SK-N-MC (cell line): Measurements from ENCODE around the gene PTPN11.
"Not testable (repeated sequence)": the region's sequence is repeated elsewhere in the genome, so short reads cannot be mapped to it uniquely, and the experiment has no call there.

Experiments
- DNase-seq: peaks from one replicate; pipeline ENCODE4 v3.0.0-alpha.2; 2011; ENCODE audit warnings: low read depth, low spot score
- H3K27ac ChIP-seq: fragments of 200-600 bp; sonication (generic); 2 replicates; pipeline ENCODE4 v1.5.1; 2016; ENCODE audit warnings: mixed run types
- H3K36me3 ChIP-seq: fragments of 200-600 bp; sonication (generic); 2 replicates; pipeline ENCODE4 v1.6.1; 2017; ENCODE audit warnings: antibody characterized with exemption, low read length, mixed read lengths; ENCODE audit not compliant: insufficient read depth
- H3K4me3 ChIP-seq: fragments of 200-600 bp; sonication (generic); 2 replicates; pipeline ENCODE4 v1.5.1; 2016
- H3K9ac ChIP-seq: fragments of 200-600 bp; sonication (generic); 2 replicates; pipeline ENCODE4 v1.8.0; 2017; ENCODE audit warnings: mixed run types, mixed read lengths; ENCODE audit not compliant: insufficient read length
- H3K9me3 ChIP-seq: fragments of 200-600 bp; sonication (generic); 2 replicates; pipeline ENCODE4 v1.6.1; 2017; ENCODE audit warnings: low read depth, mild to moderate bottlenecking, antibody characterized with exemption, low read length, moderate library complexity, mixed read lengths
- EZH2 ChIP-seq: fragments of 200-600 bp; sonication (generic); IDR thresholded peaks from one replicate; pipeline ENCODE4 v1.6.1; 2017; ENCODE audit warnings: antibody characterized with exemption
- FOXP2 ChIP-seq: optimal IDR thresholded peaks from 2 replicates; pipeline ENCODE3; 2011; ENCODE audit warnings: mild to moderate bottlenecking, moderate library complexity; ENCODE audit not compliant: insufficient read depth; ENCODE audit errors: extremely low read length, control extremely low read depth
- POLR2AphosphoS5 ChIP-seq: IDR thresholded peaks from 2 replicates; pipeline ENCODE4 v1.6.1; 2012; ENCODE audit warnings: mild to moderate bottlenecking, low read depth, low read length, borderline replicate concordance

The PTPN11 gene

GRCh38 chr12:112431965-112432364 is 13.2 kb downstream of the PTPN11 start:
- no peak for TF ChIP-seq POLR2AphosphoS5
- no peak for TF ChIP-seq EZH2
- no peak for TF ChIP-seq FOXP2
- Histone ChIP-seq H3K4me3 (no peak overlapping the region), H3K9me3 (no peaks in the 10 kb centered on the region), H3K9ac (no peak overlapping the region), H3K36me3 (peaks cover 8% of the 10 kb centered on the region; the same call in 1 of the 2 replicates), H3K27ac (peak overlapping the region; percentile 33; the same call in 1 of the 2 replicates)
- no peak for DNase-seq

GRCh38 chr12:112433551-112433950 is 14.8 kb downstream of the PTPN11 start:
- Histone ChIP-seq H3K9ac (no peak overlapping the region), H3K27ac (no peak overlapping the region), H3K9me3 (no peaks in the 10 kb centered on the region), H3K4me3 (no peak overlapping the region), H3K36me3 (peaks cover 8% of the 10 kb centered on the region; the same call in 1 of the 2 replicates)
- TF ChIP-seq FOXP2 (no peak), POLR2AphosphoS5 (no peak), EZH2 (no peak)
- DNase-seq: no peak

- DNase-seq: not testable (repeated sequence)
Observed at GRCh38 chr12:112438645-112439044, 19.9 kb downstream of the PTPN11 start.

GRCh38 chr12:112439769-112440168 is 21.0 kb downstream of the PTPN11 start:
- H3K36me3 ChIP-seq: peaks cover 3% of the 10 kb centered on the region; the same call in 1 of the 2 replicates
- no peak overlapping the region for H3K4me3 ChIP-seq
- no peak overlapping the region for H3K9ac ChIP-seq
- DNase-seq: no peak
- H3K27ac ChIP-seq: no peak overlapping the region; the same call in 1 of the 2 replicates
- no peaks in the 10 kb centered on the region for H3K9me3 ChIP-seq
- no peak for TF ChIP-seq POLR2AphosphoS5
- no peak for TF ChIP-seq FOXP2
- TF ChIP-seq EZH2: no peak

More at GRCh38 chr12:112438645-112439044, 19.9 kb downstream of the PTPN11 start:
- not testable (repeated sequence) for H3K36me3 ChIP-seq, H3K4me3 ChIP-seq, H3K9ac ChIP-seq, H3K27ac ChIP-seq, H3K9me3 ChIP-seq

GRCh38 chr12:112440653-112441052 is 21.9 kb downstream of the PTPN11 start:
- H3K27ac ChIP-seq, H3K36me3 ChIP-seq, DNase-seq, H3K9ac ChIP-seq, H3K4me3 ChIP-seq, H3K9me3 ChIP-seq: not testable (repeated sequence)

- DNase-seq: no peak
- Histone ChIP-seq H3K9ac (no peak overlapping the region), H3K4me3 (no peak overlapping the region), H3K9me3 (no peaks in the 10 kb centered on the region), H3K36me3 (peaks cover 17% of the 10 kb centered on the region; the same call in 1 of the 2 replicates), H3K27ac (no peak overlapping the region)
- TF ChIP-seq POLR2AphosphoS5 (no peak), FOXP2 (no peak), EZH2 (no peak)
Observed at GRCh38 chr12:112443916-112444315, 25.2 kb downstream of the PTPN11 start.

- Histone ChIP-seq H3K27ac (0 out of 2 replicates have a peak overlapping the region, but pooled peaks have one; percentile 25), H3K36me3 (peaks cover 35% of the 10 kb centered on the region), H3K9ac (no peak overlapping the region), H3K4me3 (no peak overlapping the region), H3K9me3 (no peaks in the 10 kb centered on the region)
- no peak for DNase-seq
- no peak for TF ChIP-seq FOXP2
- no peak for TF ChIP-seq POLR2AphosphoS5
- no peak for TF ChIP-seq EZH2
Observed at GRCh38 chr12:112446008-112446725, 27.4 kb downstream of the PTPN11 start.

- Histone ChIP-seq H3K9ac (no peak overlapping the region), H3K9me3 (no peaks in the 10 kb centered on the region), H3K27ac (no peak overlapping the region), H3K36me3 (peaks cover 39% of the 10 kb centered on the region), H3K4me3 (no peak overlapping the region)
- no peak for DNase-seq
- no peak for TF ChIP-seq POLR2AphosphoS5
- no peak for TF ChIP-seq FOXP2
- no peak for TF ChIP-seq EZH2
Observed at GRCh38 chr12:112447106-112447505, 28.4 kb downstream of the PTPN11 start.

- H3K9me3 ChIP-seq, H3K27ac ChIP-seq, H3K4me3 ChIP-seq, H3K9ac ChIP-seq, DNase-seq: not testable (repeated sequence)
- peaks cover 46% of the 10 kb centered on the region for H3K36me3 ChIP-seq
Observed at GRCh38 chr12:112448165-112448564, 29.4 kb downstream of the PTPN11 start.
